ENCODE measurements around the gene ITPR1. TPM values are rescaled to one million over a fixed set of nuclear protein-coding genes. Genes with fewer than 3 reads are reported as not detected.

ITPR1 gene
- polyA plus RNA-seq, 12 donors = 15.3 to 29.1 (median 21.2) TPM; not detected in 1

DNA sequence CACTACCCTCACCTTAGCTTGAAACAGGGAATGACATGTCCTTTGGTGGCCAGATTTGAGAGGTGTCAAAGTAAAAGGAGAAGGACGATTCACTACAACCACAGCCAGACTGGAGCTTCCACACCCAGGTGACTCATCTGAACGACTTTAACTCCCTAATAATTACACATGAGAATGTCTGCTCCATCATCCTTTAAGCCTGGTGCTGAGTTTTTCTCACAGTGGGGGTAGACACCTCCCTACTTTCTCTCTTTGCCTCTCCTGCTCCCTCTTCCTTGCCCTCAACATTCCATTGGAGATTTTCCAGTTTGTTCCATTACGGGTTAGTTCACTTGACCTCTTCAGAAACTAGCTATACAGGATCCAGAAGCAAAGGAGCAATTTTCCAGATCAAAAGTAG is 331.8 kb downstream of the ITPR1 start:
- no peak for DNase-seq

DNA sequence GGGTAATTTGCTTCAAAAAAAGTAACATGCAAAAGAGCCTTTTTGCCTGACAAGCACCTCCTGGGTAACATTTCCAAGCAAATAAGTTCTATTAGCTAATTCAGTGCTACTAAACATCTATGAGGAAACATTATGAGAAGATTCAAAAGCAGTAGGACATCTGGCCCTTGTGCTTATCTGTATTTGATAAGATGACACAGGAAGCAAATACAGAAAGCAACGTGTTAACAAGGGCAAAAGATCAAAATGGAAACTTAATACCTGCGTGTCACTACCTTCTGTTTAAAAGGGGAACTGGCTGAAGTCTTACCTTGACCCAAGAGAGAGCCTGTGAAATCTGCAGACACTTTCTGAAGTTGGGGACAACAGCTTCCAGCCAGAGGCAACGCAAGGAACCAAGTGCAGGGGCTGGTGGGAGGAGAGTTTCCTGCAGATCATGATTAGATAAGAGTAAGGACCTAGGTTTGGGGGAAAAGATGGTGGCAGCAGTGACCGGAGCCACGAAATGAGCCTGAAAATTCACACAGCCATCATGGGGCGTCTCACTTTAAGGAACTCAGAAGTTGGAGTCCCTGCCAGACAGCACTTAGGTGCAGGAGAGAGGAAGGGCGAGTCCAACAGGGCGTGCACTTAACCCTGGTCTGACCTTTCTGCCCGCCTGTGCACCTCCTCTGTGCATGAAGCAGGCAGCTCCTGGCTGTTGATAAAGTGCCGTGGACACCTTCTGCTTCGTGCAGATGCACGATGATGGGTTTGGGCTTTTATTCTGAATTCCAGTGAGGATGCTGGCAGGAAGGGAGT is 332.5 kb downstream of the ITPR1 start:
- DNase-seq = no peak

DNA sequence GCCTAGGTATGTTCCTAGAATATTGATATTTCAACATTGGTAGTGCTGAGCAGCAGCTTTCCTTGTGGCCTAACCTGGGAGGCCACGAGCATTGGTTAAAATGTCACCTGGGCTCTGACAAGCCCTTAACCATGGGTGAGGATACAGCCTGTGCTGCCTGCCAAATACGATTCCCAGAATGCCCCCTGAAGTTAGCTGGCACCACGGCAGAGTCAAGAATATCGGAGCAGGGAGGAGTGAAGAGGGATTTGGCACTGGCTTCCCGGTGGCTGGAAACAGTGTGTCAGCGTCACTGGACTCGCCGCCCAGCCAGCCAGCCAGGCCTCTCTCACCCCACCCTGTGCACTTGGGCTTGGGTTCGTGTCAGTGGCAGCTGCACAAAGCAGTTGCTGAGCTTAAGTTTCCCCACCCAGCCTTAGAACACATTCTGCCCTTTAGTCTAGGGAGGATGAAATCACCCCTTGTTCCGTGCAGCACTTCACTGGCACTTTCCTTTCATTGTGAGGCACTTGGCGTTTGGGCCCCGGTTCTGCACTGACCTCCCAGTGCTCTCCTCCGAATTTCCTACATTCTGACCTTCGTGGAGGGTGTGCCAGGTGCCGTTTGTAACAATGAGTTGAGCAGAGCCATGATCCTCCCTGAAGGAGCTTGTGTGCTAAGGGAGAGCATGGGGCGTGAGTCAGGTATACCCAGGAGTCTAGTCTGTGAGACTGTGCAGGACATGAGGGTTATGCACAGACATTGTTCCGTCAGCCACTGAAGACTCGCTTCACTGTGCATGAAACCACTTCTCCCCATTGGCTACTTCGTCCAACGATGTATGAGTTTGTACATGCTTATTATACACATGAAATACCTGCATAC is 333.3 kb downstream of the ITPR1 start:
- peak; percentile 77 for DNase-seq

DNA sequence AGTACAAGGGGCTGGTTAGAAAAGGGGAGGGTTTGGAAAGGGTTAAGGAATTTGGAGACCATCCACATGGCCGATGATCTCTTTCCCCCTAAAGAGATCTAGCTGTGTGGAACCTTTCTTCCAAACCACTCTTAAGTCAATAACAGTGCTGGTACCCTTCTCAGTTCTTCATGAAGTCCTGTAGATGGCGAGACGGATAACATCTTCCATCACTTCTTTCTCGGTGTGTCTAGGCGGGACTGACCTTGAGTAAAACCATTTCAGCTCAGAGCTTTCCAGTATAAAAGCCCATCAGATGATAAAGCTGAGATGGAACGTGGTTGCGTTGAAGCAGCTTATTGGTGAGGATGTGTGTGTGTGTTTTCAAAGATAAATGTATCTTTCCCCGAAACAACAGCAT is 334.6 kb downstream of the ITPR1 start:
- no peak for DNase-seq

DNA sequence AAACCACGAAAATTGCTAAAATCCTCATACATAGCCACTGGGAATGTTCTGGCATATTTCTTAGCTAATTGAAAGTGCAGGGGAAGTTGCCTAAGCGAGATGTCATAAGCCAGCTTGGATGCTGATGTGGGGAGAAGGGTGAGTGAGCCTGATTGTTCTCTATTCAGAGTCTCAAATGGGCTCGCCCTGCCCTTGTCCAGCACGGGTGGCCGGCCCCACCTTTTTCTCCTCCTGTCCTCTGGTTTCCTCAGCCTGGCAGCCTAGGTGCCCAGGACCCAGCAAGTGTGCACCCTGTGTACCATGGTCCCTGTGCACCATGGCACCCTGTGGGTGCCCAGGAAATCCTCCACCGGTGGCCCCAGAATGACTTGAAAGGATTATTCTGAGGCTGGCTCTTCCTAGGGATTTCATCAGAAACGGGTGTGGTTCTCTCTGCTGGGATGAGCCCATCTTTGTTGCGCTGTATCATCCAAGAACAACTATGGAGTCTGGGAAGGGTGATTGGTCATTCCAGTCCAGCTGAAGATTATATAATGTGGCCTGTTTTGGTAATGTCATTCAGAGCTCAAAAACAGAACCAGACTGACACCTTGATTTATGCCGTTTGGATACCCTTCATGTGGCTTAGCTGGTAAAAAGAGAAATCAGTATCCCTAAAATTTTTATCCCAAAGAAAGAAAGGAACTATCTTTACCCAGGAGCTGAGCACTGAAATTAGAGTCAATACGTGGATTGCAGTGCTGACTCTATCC is 335.3 kb downstream of the ITPR1 start:
- DNase-seq = no peak

DNA sequence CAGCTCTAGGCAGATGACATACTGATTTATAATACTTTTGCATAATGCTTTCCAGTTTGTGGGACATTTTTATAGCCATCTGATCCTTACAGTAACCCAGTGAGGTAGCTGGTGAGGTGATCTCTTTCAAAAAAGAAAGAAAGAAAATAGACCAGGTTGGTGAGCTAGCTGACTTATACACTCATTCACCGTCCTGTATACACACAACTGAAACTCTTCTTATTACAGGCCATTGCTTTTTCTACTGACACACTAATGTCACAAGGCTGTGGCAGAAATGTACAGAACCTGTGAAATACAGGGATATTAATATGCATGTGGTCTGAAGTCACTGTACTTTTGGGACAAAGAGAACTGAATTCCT is 335.9 kb downstream of the ITPR1 start:
- DNase-seq = no peak

DNA sequence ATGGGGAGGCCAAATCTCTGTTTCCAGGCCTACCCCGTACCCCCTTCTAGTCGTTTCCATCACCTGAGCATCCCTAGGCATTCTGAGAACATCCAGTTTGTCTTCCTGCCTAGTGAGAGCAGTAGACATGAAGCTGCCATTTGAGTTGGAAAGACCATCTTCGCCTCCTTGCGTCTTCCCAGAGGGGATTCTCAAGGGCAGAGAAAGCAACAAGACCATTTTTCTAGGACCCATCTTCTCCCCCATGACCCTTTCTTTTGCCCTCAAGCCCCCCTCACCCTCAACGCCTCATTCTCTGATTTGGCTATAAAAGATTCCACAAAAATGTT is 337.4 kb downstream of the ITPR1 start:
- no peak for DNase-seq

DNA sequence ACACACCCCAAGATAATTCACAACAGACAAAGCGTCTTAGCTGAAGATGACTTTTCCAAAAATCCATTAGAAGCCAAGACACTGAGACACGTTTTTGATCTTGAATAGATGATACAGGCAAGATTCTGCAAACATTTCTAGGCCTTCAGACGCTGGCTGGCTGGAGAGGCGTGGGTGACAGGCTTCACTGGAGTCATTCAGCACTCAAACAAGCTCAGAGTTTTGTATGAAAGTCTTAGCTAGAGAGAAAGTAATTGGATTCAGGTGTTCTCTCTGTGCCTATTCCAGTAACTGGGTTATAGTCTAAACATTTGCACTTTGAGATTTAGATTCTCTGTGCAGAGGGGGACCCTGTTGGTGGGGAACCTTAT is 338.4 kb downstream of the ITPR1 start:
- DNase-seq = no peak

DNA sequence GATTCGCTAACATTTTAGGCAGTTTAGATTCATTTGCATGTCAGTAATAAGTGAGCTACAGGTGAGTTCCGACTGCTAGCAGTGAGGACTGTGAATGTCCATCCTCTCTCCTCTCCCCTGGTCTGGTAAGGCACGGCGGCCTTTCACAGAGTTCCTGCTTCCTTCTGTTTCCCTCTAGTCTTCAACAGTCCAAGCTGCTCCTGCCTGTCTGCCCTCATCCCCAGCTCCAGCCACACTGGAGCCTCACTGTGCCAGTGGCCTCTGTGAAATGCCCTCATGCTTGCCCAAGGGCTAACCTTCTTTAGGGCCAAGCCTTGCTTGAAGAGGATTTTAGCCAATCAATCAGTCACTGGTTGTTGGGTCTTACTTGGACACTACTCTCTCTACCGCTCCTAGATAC is 340.3 kb downstream of the ITPR1 start:
- no peak for DNase-seq

DNA sequence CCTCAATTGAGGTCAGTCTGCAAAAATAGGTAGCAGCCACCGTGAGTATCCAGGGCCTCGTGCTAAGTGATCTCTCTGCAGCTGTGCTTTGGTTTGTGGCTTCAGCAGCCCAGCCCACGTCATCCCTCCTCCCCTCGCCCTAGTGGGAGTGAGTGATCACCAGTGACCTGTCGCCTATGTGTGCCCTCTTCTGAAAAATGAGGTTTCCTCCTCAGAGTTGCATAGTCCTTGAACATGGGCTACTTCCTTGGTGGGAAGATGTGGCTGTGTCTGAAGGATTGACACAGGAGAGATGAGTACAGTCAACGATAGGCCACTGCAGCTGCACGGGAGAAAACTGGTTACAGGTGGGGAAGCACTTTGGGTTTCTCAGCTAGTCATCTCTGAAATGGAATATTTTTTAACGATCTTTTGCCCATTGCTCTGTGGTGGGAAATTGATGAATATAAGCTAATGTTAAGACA is 341.3 kb downstream of the ITPR1 start:
- DNase-seq = no peak

DNA sequence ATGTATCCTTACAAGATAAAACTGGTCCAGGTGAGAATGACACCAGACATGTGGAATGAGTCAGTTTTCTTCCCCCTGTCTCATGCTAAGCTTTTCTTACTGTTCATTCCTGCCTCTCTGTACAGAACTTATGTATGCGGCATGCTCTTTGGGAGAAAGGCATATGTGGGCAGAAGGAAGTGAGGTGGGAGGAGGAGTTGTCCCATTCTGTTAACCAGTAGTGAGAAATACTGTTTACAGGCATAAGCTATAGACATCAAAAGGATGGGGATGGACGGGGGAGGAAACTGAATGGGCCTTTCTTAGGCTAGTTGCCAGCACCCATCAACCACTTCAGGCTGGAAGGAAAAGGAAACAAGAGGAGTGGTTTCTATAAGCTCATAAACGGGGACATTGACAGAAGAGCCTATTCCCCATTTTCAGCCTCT is 342.5 kb downstream of the ITPR1 start:
- no peak for DNase-seq

DNA sequence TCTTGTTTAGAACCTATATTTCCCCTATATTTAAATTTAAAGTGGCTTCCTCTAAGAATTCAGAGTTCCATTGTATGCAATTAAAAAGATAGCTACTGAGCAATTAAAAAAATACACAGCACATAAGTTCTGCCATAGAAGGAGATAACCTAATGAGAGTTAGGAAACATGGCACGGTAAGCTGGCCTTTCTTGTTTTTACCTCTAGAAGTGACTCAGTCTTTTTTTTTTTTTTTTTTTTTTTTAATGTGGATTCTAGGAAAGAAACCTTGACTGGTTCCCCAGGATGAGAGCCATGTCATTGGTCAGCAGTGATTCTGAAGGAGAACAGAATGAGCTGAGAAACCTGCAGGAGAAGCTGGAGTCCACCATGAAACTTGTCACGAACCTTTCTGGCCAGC is 343.4 kb downstream of the ITPR1 start:
- no peak for DNase-seq

DNA sequence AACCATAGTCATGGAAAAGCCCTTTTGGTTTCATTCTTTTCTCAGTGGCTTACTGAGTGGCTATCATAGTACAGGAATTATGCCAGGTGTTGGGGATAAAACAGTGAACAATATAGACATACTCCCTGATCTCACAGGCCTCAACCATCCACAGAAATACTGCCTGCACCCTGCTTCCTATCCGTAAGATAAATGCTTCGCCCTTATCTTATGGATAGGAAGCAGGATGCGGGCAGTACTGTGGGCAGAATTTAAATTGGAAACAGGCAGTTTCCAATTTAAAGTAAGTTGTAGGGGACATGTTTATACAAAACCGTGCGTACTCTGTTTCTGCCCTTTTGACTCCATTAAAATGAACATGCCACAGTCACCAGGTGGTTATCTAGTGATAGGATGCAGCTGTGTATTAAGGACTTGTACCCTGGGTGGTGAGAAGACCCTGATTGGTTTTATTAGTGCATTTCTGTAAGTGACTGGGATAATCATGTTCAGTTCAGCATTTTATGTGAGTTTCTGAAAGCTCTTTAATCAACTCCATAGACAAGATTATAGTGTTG is 344.3 kb downstream of the ITPR1 start:
- no peak for DNase-seq

DNA sequence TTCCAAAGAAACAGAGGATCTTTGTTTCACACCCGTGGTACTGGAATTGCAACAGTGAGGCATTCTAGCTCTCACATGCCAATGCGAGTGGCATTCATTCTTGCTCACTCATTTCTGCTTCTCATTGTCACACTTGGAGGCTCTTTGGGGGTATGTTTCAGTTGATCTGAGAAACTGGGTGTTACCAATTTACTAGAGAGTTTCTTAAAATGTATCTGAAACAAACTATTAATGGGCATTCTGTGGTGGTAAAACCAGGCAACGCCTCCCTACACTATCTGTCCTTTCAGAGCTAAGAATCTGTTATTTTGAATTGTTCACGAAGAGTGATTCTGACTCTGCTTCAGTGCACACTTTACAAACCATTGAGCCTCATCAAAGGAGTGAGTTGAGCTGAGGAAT is 345.5 kb downstream of the ITPR1 start:
- no peak for DNase-seq

DNA sequence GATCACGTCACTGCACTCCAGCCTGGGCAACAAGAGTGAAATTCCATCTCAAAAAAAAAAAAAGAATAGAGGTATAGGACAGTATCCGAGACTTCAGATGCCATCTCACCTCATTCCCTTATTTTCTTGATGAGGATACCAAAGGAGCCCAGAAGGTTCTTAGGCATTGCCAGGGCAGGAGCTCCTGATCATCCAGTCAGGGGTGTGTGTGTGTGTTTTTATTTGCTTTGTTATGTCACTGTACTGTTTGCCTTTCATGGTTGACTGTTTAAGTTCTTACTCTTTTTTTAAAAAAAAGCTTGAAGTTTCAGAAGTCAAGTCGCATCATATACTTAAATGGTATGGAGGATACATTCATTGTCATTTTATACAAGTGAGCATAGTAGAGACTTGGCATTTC is 346.1 kb downstream of the ITPR1 start:
- DNase-seq = no peak

DNA sequence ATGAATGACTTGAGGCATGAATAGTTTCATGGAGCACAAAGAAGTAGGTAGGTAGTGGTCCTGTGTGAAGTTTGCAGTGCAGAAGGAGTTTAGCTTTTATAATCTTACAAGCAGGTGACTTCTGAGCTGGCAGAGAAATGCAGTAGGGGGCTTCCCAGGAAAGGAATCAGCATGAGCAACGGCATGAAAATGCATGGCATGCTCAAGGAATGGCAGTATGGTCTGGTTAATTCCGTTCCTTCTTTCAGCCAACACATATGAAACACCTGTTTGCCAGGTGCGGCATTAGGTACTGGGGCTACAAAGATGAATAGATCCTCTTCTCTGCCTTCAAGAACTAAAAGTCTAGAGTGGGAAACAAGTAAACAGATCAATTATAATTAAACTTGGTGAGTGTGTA is 348.1 kb downstream of the ITPR1 start:
- no peak for DNase-seq

DNA sequence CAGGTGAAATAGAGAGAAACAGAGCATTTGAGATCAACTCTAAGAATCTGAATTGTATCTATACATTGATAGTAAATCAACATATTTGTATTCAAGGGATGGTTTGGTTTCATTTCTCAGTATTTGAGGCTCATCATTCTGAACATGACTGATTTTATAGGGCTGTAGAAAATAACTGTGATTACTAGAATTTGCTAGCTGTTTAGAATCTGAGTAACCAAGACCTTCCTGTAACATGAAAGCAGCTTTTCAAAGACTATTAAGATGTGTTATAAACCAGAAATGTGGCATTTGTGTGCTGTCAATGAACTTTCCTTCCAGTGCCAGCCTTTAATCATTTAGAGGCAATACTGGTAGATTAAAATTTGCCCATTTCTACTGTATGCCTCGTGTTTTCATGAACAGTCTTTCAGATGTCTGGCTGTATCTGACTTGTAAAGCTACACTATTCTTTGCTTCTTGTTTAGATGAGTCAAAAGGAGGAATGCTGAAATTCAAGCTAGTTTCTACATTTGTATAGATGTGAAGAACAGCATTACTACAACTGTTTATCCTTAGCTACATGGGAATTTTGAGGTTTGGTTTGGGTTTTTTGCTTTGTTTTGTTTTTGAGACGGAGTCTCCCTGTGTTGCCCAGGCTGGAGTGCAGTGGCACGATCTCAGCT is 348.8 kb downstream of the ITPR1 start:
- no peak for DNase-seq

DNA sequence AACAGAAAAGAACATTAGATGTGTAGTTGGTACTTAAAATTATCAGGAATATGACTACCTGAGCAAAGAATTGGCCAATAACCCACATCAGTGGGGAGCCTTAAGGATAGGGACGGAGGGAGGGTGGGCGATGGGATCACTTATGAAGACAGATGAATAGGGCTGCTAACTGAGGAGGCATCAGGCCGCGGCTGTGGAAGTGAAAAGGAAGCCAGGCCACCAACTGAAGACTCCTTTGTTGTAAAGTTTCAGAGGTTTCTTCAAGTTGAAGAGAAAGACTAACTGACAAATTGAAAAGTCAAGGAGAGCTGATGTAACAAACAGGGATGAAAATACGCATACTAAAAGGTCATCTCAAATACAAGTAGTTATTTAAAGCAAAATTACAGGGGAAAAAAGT is 350.5 kb downstream of the ITPR1 start:
- DNase-seq = no peak

DNA sequence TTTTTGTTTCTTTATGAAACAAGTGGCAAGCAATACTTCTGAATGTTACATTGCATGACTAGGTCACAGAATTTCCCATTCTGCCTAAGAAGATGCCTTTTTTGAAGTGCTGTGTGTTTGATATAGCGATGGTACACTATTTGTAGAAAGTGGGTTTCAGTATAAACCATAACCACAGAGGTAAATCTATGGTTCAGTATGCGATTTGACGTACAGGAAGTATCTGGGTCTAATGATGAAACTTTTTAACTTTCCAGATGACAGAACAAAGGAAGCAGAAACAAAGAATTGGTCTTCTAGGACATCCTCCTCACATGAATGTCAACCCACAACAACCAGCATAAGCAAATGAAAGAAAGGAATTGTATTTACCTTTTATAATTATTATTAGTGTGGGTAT is 352.7 kb downstream of the ITPR1 start:
- no peak for DNase-seq

DNA sequence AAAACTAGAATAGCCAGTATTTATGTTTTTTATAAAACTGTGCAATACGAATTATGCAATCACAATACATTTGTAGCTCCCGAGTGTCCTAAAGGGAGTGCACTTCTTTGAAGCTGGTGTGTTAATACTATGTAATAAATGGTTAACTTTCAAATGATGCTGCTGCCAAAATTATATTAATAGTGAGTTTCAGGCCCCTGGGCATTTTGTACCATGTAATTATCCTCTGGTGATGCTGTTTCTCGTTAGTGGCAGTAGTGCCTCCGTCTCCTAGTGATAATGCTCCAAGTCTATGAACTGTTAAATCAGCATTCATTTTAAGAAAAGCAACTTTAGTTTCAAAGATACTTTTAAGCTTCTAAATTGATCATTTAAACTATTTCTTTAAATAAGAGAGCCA is 353.4 kb downstream of the ITPR1 start:
- DNase-seq = no peak

DNA sequence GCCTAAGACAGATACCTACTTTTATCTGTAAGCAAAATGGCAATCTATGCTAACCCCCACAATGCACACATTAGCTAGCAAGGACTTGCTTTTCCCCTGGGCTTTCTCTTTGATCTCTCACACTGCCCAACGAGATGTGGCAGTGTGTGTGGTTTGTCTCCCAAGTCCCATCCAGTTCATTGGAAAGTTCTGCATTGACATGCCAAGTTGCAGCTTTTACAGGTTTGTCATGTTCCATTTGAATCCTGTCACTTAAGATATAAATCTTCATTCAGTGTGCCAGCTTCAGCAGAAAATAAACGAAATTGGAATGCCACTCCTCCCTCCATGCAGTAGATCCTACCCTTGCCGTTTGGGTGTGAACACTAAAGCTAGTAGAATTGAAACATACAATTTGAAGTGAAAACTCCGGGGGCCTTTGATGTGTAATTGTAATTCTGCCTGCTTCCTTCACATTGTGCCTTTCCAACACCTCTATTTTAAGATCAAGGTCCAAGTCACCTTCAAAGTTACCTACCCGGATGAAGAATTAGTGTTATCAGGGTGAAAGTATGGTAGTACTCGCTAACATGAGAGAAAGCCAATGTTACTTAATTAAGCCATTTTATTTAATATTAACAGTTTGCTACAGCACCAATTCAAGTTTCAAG is 355.2 kb downstream of the ITPR1 start:
- DNase-seq = no peak
